Stimulated activated CD4-positive, alpha-beta T cell treated with anti-CD3 and anti-CD28 coated beads, Interleukin-2, amount 100 ng/mL, for 24 hours (primary cell): ENCODE results near the gene CCDC175.
A peak's percentile ranks its signal among the peaks of the same experiment; 100 is the strongest.

ENCODE experiments used
- DNase-seq, 2 donors: peaks; one replicate each; pipeline ENCODE4 v3.0.0-alpha.2; 2020

Gene CCDC175

GRCh38 chr14:59538936-59539335, 37.7 kb downstream of the CCDC175 start:
- no peak for DNase-seq

GRCh38 chr14:59537476-59537875, 39.1 kb downstream of the CCDC175 start:
- no peak for DNase-seq

GRCh38 chr14:59534361-59534987, 42.1 kb downstream of the CCDC175 start:
- DNase-seq: no peak

GRCh38 chr14:59532419-59532818, 44.2 kb downstream of the CCDC175 start:
- DNase-seq: no peak

GRCh38 chr14:59530349-59530748, 46.3 kb downstream of the CCDC175 start:
- no peak for DNase-seq

- DNase-seq: no peak
Measured at GRCh38 chr14:59529189-59529588, 47.4 kb downstream of the CCDC175 start.

- DNase-seq: no peak
Measured at GRCh38 chr14:59520224-59520623, 56.4 kb downstream of the CCDC175 start.

- DNase-seq: peak in 1 of 2 donors; percentile 5
Measured at GRCh38 chr14:59511916-59512575, 64.6 kb downstream of the CCDC175 start.

GRCh38 chr14:59510966-59511365, 65.6 kb downstream of the CCDC175 start:
- DNase-seq: no peak

GRCh38 chr14:59510001-59510400, 66.6 kb downstream of the CCDC175 start:
- no peak for DNase-seq

GRCh38 chr14:59509101-59509500, 67.5 kb downstream of the CCDC175 start:
- no peak for DNase-seq

- DNase-seq: no peak
Measured at GRCh38 chr14:59507752-59508103, 68.9 kb downstream of the CCDC175 start.

- DNase-seq: peak; percentile 44 to 60
Measured at GRCh38 chr14:59507063-59507751, 69.4 kb downstream of the CCDC175 start.

- no peak for DNase-seq
Measured at GRCh38 chr14:59503256-59503655, 73.4 kb downstream of the CCDC175 start.

- DNase-seq: no peak
Measured at GRCh38 chr14:59500732-59501131, 75.9 kb downstream of the CCDC175 start.

- no peak for DNase-seq
Measured at GRCh38 chr14:59492384-59492783, 84.2 kb downstream of the CCDC175 start.

GRCh38 chr14:59490756-59491155, 85.9 kb downstream of the CCDC175 start:
- no peak for DNase-seq

GRCh38 chr14:59484639-59485175, 91.9 kb downstream of the CCDC175 start:
- DNase-seq: no peak

GRCh38 chr14:59483819-59484638, 92.6 kb downstream of the CCDC175 start, which contains the start of the genes JKAMP and L3HYPDH:
JKAMP (plus strand) TSS chr14:59484517; CDS start chr14:59484590, 73 bp downstream.
L3HYPDH (minus strand) TSS chr14:59484408; CDS start chr14:59484316, 92 bp downstream.
- DNase-seq: peak; percentile 99

- no peak for DNase-seq
Measured at GRCh38 chr14:59483363-59483762, 93.2 kb downstream of the CCDC175 start.

- no peak for DNase-seq
Measured at GRCh38 chr14:59482541-59483331, 93.9 kb downstream of the CCDC175 start.
